ENCODE results near the gene ITGAX. TPM values are rescaled to one million over a fixed set of nuclear protein-coding genes. Genes with fewer than 3 reads are reported as not detected.

ITGAX gene
- total RNA-seq, 1 donor: 0.36 TPM

DNA sequence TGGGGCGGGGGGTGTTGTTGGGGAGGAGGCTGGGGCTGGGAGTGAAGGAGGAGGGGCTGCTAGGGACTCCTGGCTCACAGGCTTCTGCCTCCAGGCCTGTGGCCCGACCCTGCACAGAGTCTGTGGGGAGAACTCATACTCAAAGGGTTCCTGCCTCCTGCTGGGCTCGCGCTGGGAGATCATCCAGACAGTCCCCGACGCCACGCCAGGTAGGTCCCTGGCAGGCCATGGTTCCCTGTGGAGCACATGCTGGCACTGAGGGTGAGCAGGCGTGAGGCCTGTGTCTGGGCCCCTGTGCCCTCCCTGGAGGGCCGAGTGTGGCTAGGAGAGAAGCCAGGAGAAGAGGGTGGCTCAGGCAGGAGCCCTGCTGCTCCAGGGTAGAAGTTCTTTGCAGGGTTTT lies 42.7 kb downstream of the ITGAX start:
- Histone ChIP-seq H3K4me3 (ENCODE audit: insufficient read depth, low read length) (no peak overlapping the region), H2AFZ (ENCODE audit: low read length) (no peak overlapping the region), H3K27ac (ENCODE audit: low read depth, low read length) (no peak overlapping the region), H3K4me2 (ENCODE audit: insufficient read depth, low read length) (no peak overlapping the region), H3K79me2 (ENCODE audit: insufficient read depth, low read length) (no peaks in the 10 kb centered on the region), H4K20me1 (ENCODE audit: insufficient read depth, low read length) (no peaks in the 10 kb centered on the region), H3K36me3 (ENCODE audit: insufficient read depth, low read length) (no peaks in the 10 kb centered on the region), H3K27me3 (ENCODE audit: insufficient read depth, low read length) (no peaks in the 10 kb centered on the region), H3K9me3 (ENCODE audit: low read depth, low read length) (no peaks in the 10 kb centered on the region), H3K4me1 (ENCODE audit: insufficient read depth, low read length) (no peaks in the 10 kb centered on the region)
- DNase-seq (ENCODE audit: insufficient read length, low spot score, missing footprints): no peak
- TF ChIP-seq, protein P1, sequence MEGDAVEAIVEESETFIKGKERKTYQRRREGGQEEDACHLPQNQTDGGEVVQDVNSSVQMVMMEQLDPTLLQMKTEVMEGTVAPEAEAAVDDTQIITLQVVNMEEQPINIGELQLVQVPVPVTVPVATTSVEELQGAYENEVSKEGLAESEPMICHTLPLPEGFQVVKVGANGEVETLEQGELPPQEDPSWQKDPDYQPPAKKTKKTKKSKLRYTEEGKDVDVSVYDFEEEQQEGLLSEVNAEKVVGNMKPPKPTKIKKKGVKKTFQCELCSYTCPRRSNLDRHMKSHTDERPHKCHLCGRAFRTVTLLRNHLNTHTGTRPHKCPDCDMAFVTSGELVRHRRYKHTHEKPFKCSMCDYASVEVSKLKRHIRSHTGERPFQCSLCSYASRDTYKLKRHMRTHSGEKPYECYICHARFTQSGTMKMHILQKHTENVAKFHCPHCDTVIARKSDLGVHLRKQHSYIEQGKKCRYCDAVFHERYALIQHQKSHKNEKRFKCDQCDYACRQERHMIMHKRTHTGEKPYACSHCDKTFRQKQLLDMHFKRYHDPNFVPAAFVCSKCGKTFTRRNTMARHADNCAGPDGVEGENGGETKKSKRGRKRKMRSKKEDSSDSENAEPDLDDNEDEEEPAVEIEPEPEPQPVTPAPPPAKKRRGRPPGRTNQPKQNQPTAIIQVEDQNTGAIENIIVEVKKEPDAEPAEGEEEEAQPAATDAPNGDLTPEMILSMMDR (IDR thresholded peaks at IDR 0.05; ENCODE audit: extremely low read depth, low read depth, low read length): no peak

DNA sequence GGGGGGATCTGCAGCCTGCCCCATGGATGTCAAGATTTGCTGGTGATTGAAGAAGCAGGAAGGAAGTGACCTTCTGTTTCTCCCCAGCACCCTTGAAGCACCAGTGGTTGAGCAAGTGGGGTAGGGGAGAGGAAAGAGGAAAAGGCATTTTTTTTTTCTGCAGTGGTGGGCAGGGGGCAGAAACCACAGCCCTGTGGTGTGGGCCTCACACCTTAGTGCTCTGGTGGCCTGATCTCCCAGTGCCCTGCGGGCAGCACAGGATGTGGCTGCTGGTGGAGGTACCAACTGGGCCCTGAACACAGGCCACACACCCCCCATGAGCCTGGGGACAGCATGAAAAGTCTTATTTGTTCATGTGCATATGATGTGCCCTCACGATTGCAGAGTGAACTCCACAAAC lies 45.2 kb downstream of the ITGAX start:
- Histone ChIP-seq H3K27ac (ENCODE audit: low read depth, low read length) (no peak overlapping the region), H3K27me3 (ENCODE audit: insufficient read depth, low read length) (no peaks in the 10 kb centered on the region), H3K9me3 (ENCODE audit: low read depth, low read length) (no peaks in the 10 kb centered on the region), H2AFZ (ENCODE audit: low read length) (no peak overlapping the region), H3K79me2 (ENCODE audit: insufficient read depth, low read length) (no peaks in the 10 kb centered on the region), H3K4me2 (ENCODE audit: insufficient read depth, low read length) (no peak overlapping the region), H3K4me1 (ENCODE audit: insufficient read depth, low read length) (peaks cover 4% of the 10 kb centered on the region), H3K4me3 (ENCODE audit: insufficient read depth, low read length) (no peak overlapping the region), H3K36me3 (ENCODE audit: insufficient read depth, low read length) (no peaks in the 10 kb centered on the region), H4K20me1 (ENCODE audit: insufficient read depth, low read length) (no peaks in the 10 kb centered on the region)
- DNase-seq (ENCODE audit: insufficient read length, low spot score, missing footprints): no peak
- TF ChIP-seq, protein P1 (IDR thresholded peaks at IDR 0.05; ENCODE audit: extremely low read depth, low read depth, low read length): no peak

DNA sequence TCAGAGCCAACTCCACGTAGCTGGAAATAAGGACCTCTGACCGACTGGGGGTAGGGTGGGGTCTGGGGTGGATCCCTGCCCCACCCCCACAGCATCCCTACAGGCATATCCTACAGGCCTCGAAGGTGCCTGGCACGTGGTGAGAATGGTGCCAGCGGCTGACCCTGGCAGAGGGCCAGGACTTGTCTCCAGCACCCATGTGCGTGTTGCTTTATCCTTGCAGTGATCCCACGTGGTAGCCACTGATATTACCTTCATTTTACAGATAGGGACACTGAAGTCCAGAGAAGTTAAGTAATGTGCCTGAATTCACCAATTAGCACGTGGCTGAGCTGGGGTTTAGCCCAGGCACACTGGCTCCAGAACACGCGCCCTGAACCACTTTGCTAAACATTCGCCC lies 46.5 kb downstream of the ITGAX start:
- H4K20me1 ChIP-seq (ENCODE audit: insufficient read depth, low read length): no peaks in the 10 kb centered on the region
- peaks cover 1% of the 10 kb centered on the region for H3K27me3 ChIP-seq (ENCODE audit: insufficient read depth, low read length)
- DNase-seq (ENCODE audit: insufficient read length, low spot score, missing footprints): no peak
- no peak overlapping the region for H3K27ac ChIP-seq (ENCODE audit: low read depth, low read length)
- H3K9me3 ChIP-seq (ENCODE audit: low read depth, low read length): no peaks in the 10 kb centered on the region
- no peak overlapping the region for H2AFZ ChIP-seq (ENCODE audit: low read length)
- no peaks in the 10 kb centered on the region for H3K79me2 ChIP-seq (ENCODE audit: insufficient read depth, low read length)
- H3K4me2 ChIP-seq (ENCODE audit: insufficient read depth, low read length): no peak overlapping the region
- H3K4me1 ChIP-seq (ENCODE audit: insufficient read depth, low read length): peaks cover 4% of the 10 kb centered on the region
- TF ChIP-seq, protein P1 (IDR thresholded peaks at IDR 0.05; ENCODE audit: extremely low read depth, low read depth, low read length): no peak
- H3K36me3 ChIP-seq (ENCODE audit: insufficient read depth, low read length): no peaks in the 10 kb centered on the region
- H3K4me3 ChIP-seq (ENCODE audit: insufficient read depth, low read length): no peak overlapping the region

DNA sequence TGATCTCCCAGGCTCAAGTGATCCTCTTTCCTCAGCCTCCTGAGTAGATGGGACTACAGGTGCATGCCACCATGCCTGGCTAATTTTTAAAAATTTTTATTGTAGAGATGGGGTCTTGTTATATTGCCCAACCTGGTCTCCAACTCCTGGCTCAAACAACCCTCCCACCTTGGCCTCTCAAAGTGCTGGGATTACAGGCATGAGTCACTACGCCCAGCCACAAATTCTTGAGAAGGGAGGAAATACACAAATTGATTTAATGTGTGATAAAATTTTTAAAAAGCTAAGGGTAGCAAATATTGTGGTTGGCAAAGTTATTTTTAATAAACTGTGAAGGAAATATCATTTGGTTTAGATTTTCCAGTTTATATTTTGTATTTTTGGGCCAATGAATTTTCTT lies 47.7 kb downstream of the ITGAX start:
- H2AFZ ChIP-seq (ENCODE audit: low read length): no peak overlapping the region
- no peaks in the 10 kb centered on the region for H4K20me1 ChIP-seq (ENCODE audit: insufficient read depth, low read length)
- H3K79me2 ChIP-seq (ENCODE audit: insufficient read depth, low read length): no peaks in the 10 kb centered on the region
- H3K4me2 ChIP-seq (ENCODE audit: insufficient read depth, low read length): no peak overlapping the region
- peaks cover 3% of the 10 kb centered on the region for H3K27me3 ChIP-seq (ENCODE audit: insufficient read depth, low read length)
- DNase-seq (ENCODE audit: insufficient read length, low spot score, missing footprints): no peak
- TF ChIP-seq, protein P1 (IDR thresholded peaks at IDR 0.05; ENCODE audit: extremely low read depth, low read depth, low read length): no peak
- H3K9me3 ChIP-seq (ENCODE audit: low read depth, low read length): no peaks in the 10 kb centered on the region
- H3K36me3 ChIP-seq (ENCODE audit: insufficient read depth, low read length): no peaks in the 10 kb centered on the region
- no peak overlapping the region for H3K4me3 ChIP-seq (ENCODE audit: insufficient read depth, low read length)
- no peak overlapping the region for H3K27ac ChIP-seq (ENCODE audit: low read depth, low read length)
- H3K4me1 ChIP-seq (ENCODE audit: insufficient read depth, low read length): peaks cover 4% of the 10 kb centered on the region

Data from osteoblast (primary cell).